NCI-H2081 (cell line): Measurements from ENCODE around the gene NOLC1.
"Not testable (repeated sequence)": the region's sequence is repeated elsewhere in the genome, so short reads cannot be mapped to it uniquely, and the experiment has no call there.

Experiments used
- DNase-seq, 2 experiments: peaks; one replicate each; lab custom pipeline; 2025; lab: John Stamatoyannopoulos, UW

NOLC1 gene

GRCh38 chr10:102153093-102153620 is 968 bp downstream of the NOLC1 start:
- DNase-seq, result no peak

- no peak for DNase-seq
Observed at GRCh38 chr10:102154466-102155116, 2.4 kb downstream of the NOLC1 start.

- peak in 1 of 2 experiments; percentile 35 for DNase-seq
Observed at GRCh38 chr10:102157224-102157623, 5.0 kb downstream of the NOLC1 start.

- DNase-seq, result no peak
Observed at GRCh38 chr10:102159051-102159597, 6.9 kb downstream of the NOLC1 start.

- no peak for DNase-seq
Observed at GRCh38 chr10:102159831-102160230, 7.6 kb downstream of the NOLC1 start.

- no peak for DNase-seq
Observed at GRCh38 chr10:102163342-102163989, 11.3 kb downstream of the NOLC1 start.

- DNase-seq, result no peak
Observed at GRCh38 chr10:102167861-102168260, 15.7 kb downstream of the NOLC1 start.

GRCh38 chr10:102170602-102171001 is 18.4 kb downstream of the NOLC1 start:
- DNase-seq, result no peak

- no peak for DNase-seq
Observed at GRCh38 chr10:102172288-102172687, 20.1 kb downstream of the NOLC1 start.

- DNase-seq, result no peak
Observed at GRCh38 chr10:102175415-102175814, 23.2 kb downstream of the NOLC1 start.

GRCh38 chr10:102184606-102185005 is 32.4 kb downstream of the NOLC1 start:
- DNase-seq, result no peak

GRCh38 chr10:102185272-102185671 is 33.1 kb downstream of the NOLC1 start:
- DNase-seq, result no peak

- no peak for DNase-seq
Observed at GRCh38 chr10:102185811-102186527, 33.8 kb downstream of the NOLC1 start.

GRCh38 chr10:102188298-102188940 is 36.2 kb downstream of the NOLC1 start:
- no peak for DNase-seq

- not testable (repeated sequence) for DNase-seq
Observed at GRCh38 chr10:102188941-102189898, 37.0 kb downstream of the NOLC1 start.

GRCh38 chr10:102191956-102192355 is 39.8 kb downstream of the NOLC1 start:
- DNase-seq, result no peak

- DNase-seq, result no peak
Observed at GRCh38 chr10:102195296-102195870, 43.2 kb downstream of the NOLC1 start.

GRCh38 chr10:102196893-102197292 is 44.7 kb downstream of the NOLC1 start:
- DNase-seq, result no peak

- no peak for DNase-seq
Observed at GRCh38 chr10:102198027-102198426, 45.8 kb downstream of the NOLC1 start.
